HL-60 (cell line): ENCODE results near the gene PASD1.

Source experiments
- DNase-seq, 2 experiments: peaks; one replicate each; pipeline ENCODE4 v3.0.0-alpha.2; 2010 to 2020; ENCODE audit warnings: low read depth in 1 of 2, low spot score in 1 of 2
- H3K27ac ChIP-seq: fragments of 250-450 bp; sonication (Bioruptor Pico); replicated peaks from 2 replicates; pipeline ENCODE4 v1.5.1; 2020; ENCODE audit warnings: mild to moderate bottlenecking, moderate library complexity
- H3K27me3 ChIP-seq: fragments of 250-450 bp; sonication (Bioruptor Pico); 2 replicates; pipeline ENCODE4 v1.5.1; 2021; ENCODE audit warnings: mild to moderate bottlenecking, moderate library complexity; ENCODE audit not compliant: insufficient read depth, poor library complexity, severe bottlenecking
- H3K4me3 ChIP-seq: replicated peaks from 2 replicates; pipeline ENCODE4 v1.5.1; 2011; ENCODE audit warnings: mild to moderate bottlenecking, control low read depth, low read length; ENCODE audit not compliant: insufficient read depth
- GABPA ChIP-seq: IDR thresholded peaks from 2 replicates; pipeline ENCODE4 v1.6.1; 2012; ENCODE audit warnings: low read depth
- POLR2AphosphoS5 ChIP-seq: IDR thresholded peaks from 2 replicates; pipeline ENCODE4 v1.6.1; 2012; ENCODE audit warnings: low read depth
- SPI1 ChIP-seq: IDR thresholded peaks from 2 replicates; pipeline ENCODE4 v1.6.1; 2012; ENCODE audit warnings: low read depth, mild to moderate bottlenecking, borderline replicate concordance
- TF ChIP-seq, protein P1 (sequence below): IDR thresholded peaks from one replicate; pipeline ENCODE4 v1.5.1; 2011; ENCODE audit warnings: low read length, control low read depth, inconsistent platforms; ENCODE audit not compliant: insufficient read depth
- TF ChIP-seq, protein P2 (sequence below): IDR thresholded peaks from 2 replicates; pipeline ENCODE4 v1.6.1; 2012; ENCODE audit warnings: low read depth; ENCODE audit not compliant: insufficient replicate concordance

PASD1 gene

DNA sequence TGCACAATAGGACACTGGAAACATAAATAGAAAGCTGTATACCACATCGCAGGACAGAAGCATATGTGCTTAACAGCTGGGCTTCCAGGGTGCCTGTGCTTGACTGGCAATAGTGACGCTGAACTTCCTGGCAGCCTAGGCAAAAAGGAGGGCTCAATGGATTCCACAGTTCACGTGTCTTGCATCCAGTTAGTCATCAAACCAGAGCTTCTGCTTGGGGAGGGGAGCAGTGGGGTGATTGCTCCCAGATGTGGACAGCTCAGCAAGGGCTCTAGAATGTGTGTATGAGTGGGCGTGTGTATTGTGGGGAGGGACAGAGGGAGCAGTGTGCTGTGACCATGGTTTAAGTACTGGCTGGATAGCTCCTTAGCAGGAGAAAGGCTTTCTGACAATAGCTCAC, 134.0 kb downstream of the PASD1 start:
- DNase-seq = no peak
- TF ChIP-seq GABPA (no peak), POLR2AphosphoS5 (no peak), SPI1 (no peak)
- TF ChIP-seq, protein P1, sequence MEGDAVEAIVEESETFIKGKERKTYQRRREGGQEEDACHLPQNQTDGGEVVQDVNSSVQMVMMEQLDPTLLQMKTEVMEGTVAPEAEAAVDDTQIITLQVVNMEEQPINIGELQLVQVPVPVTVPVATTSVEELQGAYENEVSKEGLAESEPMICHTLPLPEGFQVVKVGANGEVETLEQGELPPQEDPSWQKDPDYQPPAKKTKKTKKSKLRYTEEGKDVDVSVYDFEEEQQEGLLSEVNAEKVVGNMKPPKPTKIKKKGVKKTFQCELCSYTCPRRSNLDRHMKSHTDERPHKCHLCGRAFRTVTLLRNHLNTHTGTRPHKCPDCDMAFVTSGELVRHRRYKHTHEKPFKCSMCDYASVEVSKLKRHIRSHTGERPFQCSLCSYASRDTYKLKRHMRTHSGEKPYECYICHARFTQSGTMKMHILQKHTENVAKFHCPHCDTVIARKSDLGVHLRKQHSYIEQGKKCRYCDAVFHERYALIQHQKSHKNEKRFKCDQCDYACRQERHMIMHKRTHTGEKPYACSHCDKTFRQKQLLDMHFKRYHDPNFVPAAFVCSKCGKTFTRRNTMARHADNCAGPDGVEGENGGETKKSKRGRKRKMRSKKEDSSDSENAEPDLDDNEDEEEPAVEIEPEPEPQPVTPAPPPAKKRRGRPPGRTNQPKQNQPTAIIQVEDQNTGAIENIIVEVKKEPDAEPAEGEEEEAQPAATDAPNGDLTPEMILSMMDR = no peak
- TF ChIP-seq, protein P2, sequence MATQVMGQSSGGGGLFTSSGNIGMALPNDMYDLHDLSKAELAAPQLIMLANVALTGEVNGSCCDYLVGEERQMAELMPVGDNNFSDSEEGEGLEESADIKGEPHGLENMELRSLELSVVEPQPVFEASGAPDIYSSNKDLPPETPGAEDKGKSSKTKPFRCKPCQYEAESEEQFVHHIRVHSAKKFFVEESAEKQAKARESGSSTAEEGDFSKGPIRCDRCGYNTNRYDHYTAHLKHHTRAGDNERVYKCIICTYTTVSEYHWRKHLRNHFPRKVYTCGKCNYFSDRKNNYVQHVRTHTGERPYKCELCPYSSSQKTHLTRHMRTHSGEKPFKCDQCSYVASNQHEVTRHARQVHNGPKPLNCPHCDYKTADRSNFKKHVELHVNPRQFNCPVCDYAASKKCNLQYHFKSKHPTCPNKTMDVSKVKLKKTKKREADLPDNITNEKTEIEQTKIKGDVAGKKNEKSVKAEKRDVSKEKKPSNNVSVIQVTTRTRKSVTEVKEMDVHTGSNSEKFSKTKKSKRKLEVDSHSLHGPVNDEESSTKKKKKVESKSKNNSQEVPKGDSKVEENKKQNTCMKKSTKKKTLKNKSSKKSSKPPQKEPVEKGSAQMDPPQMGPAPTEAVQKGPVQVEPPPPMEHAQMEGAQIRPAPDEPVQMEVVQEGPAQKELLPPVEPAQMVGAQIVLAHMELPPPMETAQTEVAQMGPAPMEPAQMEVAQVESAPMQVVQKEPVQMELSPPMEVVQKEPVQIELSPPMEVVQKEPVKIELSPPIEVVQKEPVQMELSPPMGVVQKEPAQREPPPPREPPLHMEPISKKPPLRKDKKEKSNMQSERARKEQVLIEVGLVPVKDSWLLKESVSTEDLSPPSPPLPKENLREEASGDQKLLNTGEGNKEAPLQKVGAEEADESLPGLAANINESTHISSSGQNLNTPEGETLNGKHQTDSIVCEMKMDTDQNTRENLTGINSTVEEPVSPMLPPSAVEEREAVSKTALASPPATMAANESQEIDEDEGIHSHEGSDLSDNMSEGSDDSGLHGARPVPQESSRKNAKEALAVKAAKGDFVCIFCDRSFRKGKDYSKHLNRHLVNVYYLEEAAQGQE = no peak
- H3K4me3 ChIP-seq = no peak overlapping the region

DNA sequence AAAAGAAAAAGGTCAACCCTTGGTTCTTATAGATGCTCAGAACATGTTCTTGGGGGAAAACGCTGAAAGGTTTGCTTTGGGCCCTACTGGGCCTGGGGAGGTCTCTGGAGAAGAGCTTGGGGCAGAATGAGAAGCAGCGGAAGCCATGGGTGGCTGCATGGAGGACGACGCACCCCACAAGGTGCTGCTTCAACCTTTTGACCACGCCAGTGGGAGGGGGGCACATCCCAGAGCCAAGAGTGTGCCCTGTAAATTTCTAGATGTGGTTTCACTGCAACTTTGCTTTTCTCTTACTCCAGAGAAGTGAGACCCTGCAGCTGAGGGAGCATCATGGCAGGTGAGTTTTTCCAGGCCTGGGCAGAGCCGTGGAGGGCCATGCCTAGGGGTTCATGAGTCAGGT, 135.0 kb downstream of the PASD1 start:
- H3K27me3 ChIP-seq = no peaks in the 10 kb centered on the region
- H3K4me3 ChIP-seq = no peak overlapping the region
- DNase-seq = no peak
- H3K27ac ChIP-seq = no peak overlapping the region
- TF ChIP-seq, protein P2 = no peak
- TF ChIP-seq GABPA = no peak
- TF ChIP-seq, protein P1 = no peak
- TF ChIP-seq SPI1 = no peak
- no peak for TF ChIP-seq POLR2AphosphoS5

More for the DNA sequence above, 134.0 kb downstream of the PASD1 start:
- Histone ChIP-seq H3K27me3 (no peaks in the 10 kb centered on the region), H3K27ac (no peak overlapping the region)

DNA sequence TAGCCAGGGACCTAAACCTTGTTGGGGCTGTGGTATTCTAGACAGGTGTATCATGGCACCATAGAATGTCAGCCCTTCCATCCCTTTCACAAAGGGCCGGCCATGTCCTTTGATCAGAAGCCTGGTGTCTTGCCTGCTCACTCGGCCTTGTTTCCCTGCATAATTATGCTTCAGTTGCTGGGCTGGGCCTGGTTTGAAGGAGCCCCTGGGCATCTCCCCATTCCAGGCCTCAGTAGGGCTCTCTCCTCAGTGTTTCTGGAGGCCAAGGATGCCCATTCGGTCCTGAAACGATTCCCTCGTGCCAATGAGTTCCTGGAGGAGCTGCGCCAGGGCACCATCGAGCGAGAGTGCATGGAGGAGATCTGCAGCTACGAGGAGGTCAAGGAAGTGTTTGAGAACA, 136.3 kb downstream of the PASD1 start:
- no peak for DNase-seq
- Histone ChIP-seq H3K4me3 (no peak overlapping the region), H3K27ac (no peak overlapping the region), H3K27me3 (no peaks in the 10 kb centered on the region)
- no peak for TF ChIP-seq SPI1
- no peak for TF ChIP-seq POLR2AphosphoS5
- TF ChIP-seq, protein P2 = no peak
- TF ChIP-seq GABPA = no peak
- TF ChIP-seq, protein P1 = no peak
